GM18502 (cell line): Measurements from ENCODE around the gene PDE4B.
A peak's percentile ranks its signal among the peaks of the same experiment; 100 is the strongest.
"Not testable (repeated sequence)": the region's sequence is repeated elsewhere in the genome, so short reads cannot be mapped to it uniquely, and the experiment has no call there.

Source experiments
- ATAC-seq: cut with Tn5 transposase; IDR thresholded peaks from one replicate; pipeline ENCODE4 v1.9.1; 2021; ENCODE audit warnings: mild to moderate bottlenecking; ENCODE audit not compliant: unreplicated experiment, poor library complexity

Gene PDE4B

GRCh38 chr1:65878342-65878741 lies 85.6 kb downstream of the PDE4B start:
- not testable (repeated sequence) for ATAC-seq

- ATAC-seq: no peak
Measured at GRCh38 chr1:65880611-65881010, 87.9 kb downstream of the PDE4B start.

GRCh38 chr1:65881067-65881594 lies 88.4 kb downstream of the PDE4B start:
- no peak for ATAC-seq

GRCh38 chr1:65882076-65882475 lies 89.4 kb downstream of the PDE4B start:
- no peak for ATAC-seq

- no peak for ATAC-seq
Measured at GRCh38 chr1:65889441-65889840, 96.7 kb downstream of the PDE4B start.

GRCh38 chr1:65890201-65890843 lies 97.6 kb downstream of the PDE4B start:
- ATAC-seq: no peak

GRCh38 chr1:65894738-65895605 lies 102.3 kb downstream of the PDE4B start:
- ATAC-seq: peak; percentile 74

GRCh38 chr1:65896721-65897120 lies 104.0 kb downstream of the PDE4B start:
- ATAC-seq: no peak

- no peak for ATAC-seq
Measured at GRCh38 chr1:65897485-65897884, 104.8 kb downstream of the PDE4B start.

- ATAC-seq: no peak
Measured at GRCh38 chr1:65904681-65905083, 112.0 kb downstream of the PDE4B start.

- no peak for ATAC-seq
Measured at GRCh38 chr1:65910432-65910831, 117.7 kb downstream of the PDE4B start.

- no peak for ATAC-seq
Measured at GRCh38 chr1:65911679-65912078, 119.0 kb downstream of the PDE4B start.

- ATAC-seq: no peak
Measured at GRCh38 chr1:65918564-65918963, 125.9 kb downstream of the PDE4B start.

- no peak for ATAC-seq
Measured at GRCh38 chr1:65921446-65921845, 128.8 kb downstream of the PDE4B start.

- ATAC-seq: no peak
Measured at GRCh38 chr1:65924471-65924870, 131.8 kb downstream of the PDE4B start.

- no peak for ATAC-seq
Measured at GRCh38 chr1:65938506-65938905, 145.8 kb downstream of the PDE4B start.

- no peak for ATAC-seq
Measured at GRCh38 chr1:65939191-65939590, 146.5 kb downstream of the PDE4B start.

- ATAC-seq: no peak
Measured at GRCh38 chr1:65939636-65940035, 146.9 kb downstream of the PDE4B start.

- ATAC-seq: no peak
Measured at GRCh38 chr1:65940126-65940525, 147.4 kb downstream of the PDE4B start.

GRCh38 chr1:65942476-65942875 lies 149.8 kb downstream of the PDE4B start:
- no peak for ATAC-seq

- ATAC-seq: no peak
Measured at GRCh38 chr1:65946376-65946775, 153.7 kb downstream of the PDE4B start.
